GM12872 (cell line): ENCODE results near the gene TTF1.

Experiments
- CTCF ChIP-seq: IDR thresholded peaks from 3 replicates; pipeline ENCODE4 v1.5.1; 2011; ENCODE audit warnings: low read depth, mild to moderate bottlenecking, low read length, moderate library complexity; ENCODE audit not compliant: insufficient read depth

The TTF1 gene

GRCh38 chr9:132424857-132425674 lies 18.4 kb upstream of the TTF1 start:
- no peak for TF ChIP-seq CTCF

DNA sequence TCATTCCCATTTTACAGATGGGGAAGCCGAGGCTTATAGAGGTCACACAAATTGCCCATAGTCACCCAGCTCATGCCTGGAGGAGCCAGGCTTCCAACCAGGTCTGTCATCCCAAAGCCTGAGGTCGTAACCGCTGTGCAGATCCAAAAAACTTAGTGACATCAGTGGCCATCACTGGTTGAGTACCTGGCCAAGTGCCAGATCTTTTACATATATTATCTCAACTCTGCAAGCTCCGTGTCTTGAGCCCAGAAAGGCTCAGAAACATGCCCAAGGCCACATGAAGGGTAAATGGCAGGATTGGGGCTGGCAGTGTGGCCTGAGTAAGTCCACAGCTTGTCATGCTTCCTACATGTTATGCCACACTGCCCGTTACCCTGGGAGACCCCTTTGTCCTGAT lies 16.9 kb upstream of the TTF1 start:
- no peak for TF ChIP-seq CTCF

- no peak for TF ChIP-seq CTCF
Measured at GRCh38 chr9:132422574-132422973, 15.9 kb upstream of the TTF1 start.

DNA sequence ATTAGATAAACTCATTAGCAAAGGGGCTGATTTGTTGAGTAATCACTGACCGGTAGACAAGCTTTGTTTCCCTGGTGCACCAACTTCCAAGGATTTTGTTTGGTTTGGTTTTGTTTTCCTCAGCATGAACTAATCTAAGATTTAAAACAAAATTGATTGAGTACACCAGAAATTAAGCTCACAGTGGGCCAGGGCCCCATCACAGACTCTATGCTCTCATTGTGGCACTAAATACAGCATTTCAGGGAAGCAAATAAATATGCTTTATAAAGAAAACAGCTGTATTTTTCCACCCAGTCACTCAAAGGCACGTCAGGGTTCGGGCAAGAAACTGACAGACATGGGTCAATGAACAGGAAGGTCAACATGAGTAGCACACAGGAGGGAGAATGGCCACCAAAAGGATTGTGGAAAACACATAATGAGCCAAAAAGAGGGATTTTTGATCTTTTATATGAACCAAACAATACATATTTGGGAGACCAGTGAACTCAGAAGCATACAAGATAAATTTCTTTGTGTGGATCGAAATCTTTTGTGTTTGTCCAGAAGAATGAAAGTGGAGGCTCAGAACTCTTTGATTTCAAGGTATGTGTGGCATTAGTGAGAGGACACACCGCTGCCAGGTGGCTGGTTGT lies 12.2 kb upstream of the TTF1 start:
- TF ChIP-seq CTCF = no peak

GRCh38 chr9:132415181-132415580 lies 8.5 kb upstream of the TTF1 start:
- no peak for TF ChIP-seq CTCF

DNA sequence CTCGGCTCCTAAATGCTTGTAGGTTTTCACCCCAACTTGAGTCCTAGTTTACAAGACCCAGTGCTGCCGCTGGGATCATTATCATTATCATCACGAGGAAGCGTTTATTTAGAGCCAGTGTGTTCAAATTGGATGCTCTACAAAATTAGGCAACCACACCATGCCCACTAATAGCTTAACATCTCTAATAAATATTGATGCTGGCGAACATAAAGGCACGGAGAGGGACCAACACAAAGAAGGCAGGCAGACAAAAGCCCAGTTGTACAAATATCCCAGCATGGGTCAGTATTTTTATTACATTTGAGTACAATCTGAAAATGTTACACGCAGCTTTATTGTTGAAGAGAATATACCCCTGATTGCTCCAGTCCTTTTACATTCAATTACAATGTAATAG lies 8.1 kb upstream of the TTF1 start:
- no peak for TF ChIP-seq CTCF

- TF ChIP-seq CTCF = no peak
Measured at GRCh38 chr9:132413926-132414325, 7.3 kb upstream of the TTF1 start.
